Measurements from ENCODE around the gene TFEB. TPM values are rescaled to one million over a fixed set of nuclear protein-coding genes. Genes with fewer than 3 reads are reported as not detected.

TFEB gene
- total RNA-seq, 4 donors from 2014 or later = 24.2 to 46.7 (median 33.1) TPM

DNA sequence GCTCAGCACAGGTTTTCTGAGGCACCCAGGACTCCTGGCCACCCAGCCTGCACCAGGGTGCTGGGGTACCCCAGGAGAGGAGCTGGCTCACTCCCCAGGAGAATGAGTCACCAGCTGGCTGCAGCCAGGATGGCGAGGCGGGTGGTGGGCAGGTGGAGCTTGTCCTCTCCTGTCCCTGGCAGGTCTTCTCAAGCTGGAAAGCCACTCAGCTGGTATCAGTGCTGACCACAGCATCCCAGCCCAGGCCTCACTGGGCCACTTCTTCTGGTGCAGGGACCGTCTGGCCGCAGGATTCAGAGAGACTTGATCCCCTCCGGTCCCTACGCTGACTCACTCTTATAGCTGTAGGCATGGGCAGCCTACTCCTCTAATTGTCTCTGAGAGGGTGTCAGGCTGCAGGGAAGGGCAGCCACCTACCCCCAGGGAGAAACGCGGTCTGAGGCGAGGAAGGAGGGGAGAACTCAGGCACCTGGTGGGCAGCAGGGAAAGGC lies 22.2 kb downstream of the TFEB start:
- Histone ChIP-seq H3K27me3 (no peaks in the 10 kb centered on the region), H3K4me1 (peaks cover 73 to 88% (median 80%) of the 10 kb centered on the region in 4 donors), H3K4me3 (no peak overlapping the region), H3K36me3 (no peaks in the 10 kb centered on the region), H3K9me3 (no peaks in the 10 kb centered on the region), H3K27ac (replicated peaks in 1 of 4) (peak overlapping the region; percentile 46 to 79 (median 77))
- DNase-seq (ENCODE audit: extremely low spot score) = no peak
- intact Hi-C loops (cut with DNase I) = no loop called here
- no peak for TF ChIP-seq CTCF (IDR thresholded peaks at IDR 0.05)
- TF ChIP-seq POLR2A (IDR thresholded peaks at IDR 0.05; ENCODE audit: low read depth) = no peak
- peak in 1 of 2 donors; percentile 12 for TF ChIP-seq POLR2AphosphoS5 (IDR thresholded peaks at IDR 0.05)
- 51% methylated on average over 9 of the region's 9 CpGs for WGBS

DNA sequence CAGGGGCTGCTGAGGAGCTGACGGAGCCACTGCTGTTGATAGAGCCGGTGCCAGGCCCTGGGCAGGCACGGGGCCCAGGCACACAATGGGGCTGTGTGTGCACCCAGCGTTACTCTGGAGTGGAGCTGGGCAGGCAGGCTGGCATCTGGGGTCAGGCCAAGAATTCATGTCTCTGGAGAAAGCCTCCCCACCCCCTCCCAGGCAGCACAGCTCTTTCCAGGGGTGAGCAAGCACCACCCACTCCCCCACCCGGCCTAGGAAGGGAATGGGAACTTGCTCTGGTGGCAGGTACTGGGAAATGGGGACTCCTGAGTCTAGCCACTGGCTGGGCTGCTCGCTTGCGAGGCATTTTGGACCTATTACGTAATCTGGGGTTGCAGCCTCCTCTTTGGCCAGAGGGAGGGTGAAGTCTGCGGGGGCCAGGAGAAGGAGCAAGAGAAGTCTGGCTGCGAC lies 22.7 kb downstream of the TFEB start:
- Histone ChIP-seq H3K4me1 (peaks cover 75 to 91% (median 81%) of the 10 kb centered on the region in 4 donors), H3K9me3 (no peaks in the 10 kb centered on the region), H3K36me3 (no peaks in the 10 kb centered on the region), H3K4me3 (peak overlapping the region in 1 of 4 donors; percentile 6), H3K27me3 (no peaks in the 10 kb centered on the region), H3K27ac (replicated peaks in 1 of 4) (peak overlapping the region; percentile 46 to 79 (median 77))
- TF ChIP-seq CTCF (IDR thresholded peaks at IDR 0.05) (peak in 1 of 3 experiments; percentile 21), POLR2A (IDR thresholded peaks at IDR 0.05; ENCODE audit: low read depth) (no peak), EP300 (IDR thresholded peaks at IDR 0.05) (no peak), POLR2AphosphoS5 (IDR thresholded peaks at IDR 0.05) (peak in 1 of 2 donors; percentile 20)
- 49% methylated on average over 8 of the region's 10 CpGs for WGBS
- intact Hi-C loops (cut with DNase I) = no loop called here
- no peak for DNase-seq (ENCODE audit: extremely low spot score)

DNA sequence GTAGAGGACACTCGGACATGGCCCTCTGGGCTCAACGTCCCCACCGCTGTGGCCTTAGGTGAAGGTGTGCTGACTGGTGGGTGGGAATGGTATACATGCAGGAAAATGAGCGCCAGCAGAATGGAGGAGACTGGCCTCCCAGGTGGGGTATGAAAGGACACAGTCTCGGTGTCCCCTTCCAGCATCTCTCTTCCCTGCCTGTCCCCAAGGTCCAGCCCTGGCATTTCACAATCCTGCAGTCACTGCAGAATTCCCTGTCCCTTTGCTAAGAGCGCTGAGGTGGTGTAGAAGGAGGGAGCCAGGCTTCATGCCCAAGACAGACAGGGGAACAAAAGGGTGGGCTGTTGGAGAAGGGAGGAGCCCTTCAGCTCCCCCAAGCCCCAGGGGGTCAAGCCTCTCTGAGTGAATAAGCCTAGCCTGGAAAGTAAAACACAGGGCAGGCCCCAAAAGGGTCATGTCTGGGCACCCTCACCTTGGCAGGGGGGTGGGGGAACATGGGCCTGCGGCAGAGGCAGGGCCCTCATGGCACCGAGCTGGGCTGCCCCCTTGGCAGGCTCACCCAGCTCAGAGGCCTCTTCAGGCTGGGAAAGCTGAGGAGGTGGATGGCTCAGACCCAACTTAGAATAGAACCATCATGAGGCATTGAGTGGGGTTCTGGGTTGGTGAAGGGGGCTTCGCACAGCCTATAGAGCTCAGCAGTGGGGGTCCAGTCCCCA lies 23.9 kb downstream of the TFEB start:
- Histone ChIP-seq H3K4me3 (no peak overlapping the region), H3K4me1 (peaks cover 75 to 91% (median 81%) of the 10 kb centered on the region in 4 donors), H3K27ac (replicated peaks in 1 of 4) (peak overlapping the region; percentile 46 to 79 (median 77)), H3K9me3 (no peaks in the 10 kb centered on the region), H3K36me3 (no peaks in the 10 kb centered on the region), H3K27me3 (no peaks in the 10 kb centered on the region)
- no peak for DNase-seq (ENCODE audit: extremely low spot score)
- intact Hi-C loops (cut with DNase I) = no loop called here
- TF ChIP-seq EP300 (IDR thresholded peaks at IDR 0.05) = no peak
- TF ChIP-seq POLR2AphosphoS5 (IDR thresholded peaks at IDR 0.05) = no peak
- TF ChIP-seq CTCF (IDR thresholded peaks at IDR 0.05) = no peak
- TF ChIP-seq POLR2A (IDR thresholded peaks at IDR 0.05; ENCODE audit: low read depth) = no peak
- WGBS = 87% methylated on average over 8 of the region's 9 CpGs

DNA sequence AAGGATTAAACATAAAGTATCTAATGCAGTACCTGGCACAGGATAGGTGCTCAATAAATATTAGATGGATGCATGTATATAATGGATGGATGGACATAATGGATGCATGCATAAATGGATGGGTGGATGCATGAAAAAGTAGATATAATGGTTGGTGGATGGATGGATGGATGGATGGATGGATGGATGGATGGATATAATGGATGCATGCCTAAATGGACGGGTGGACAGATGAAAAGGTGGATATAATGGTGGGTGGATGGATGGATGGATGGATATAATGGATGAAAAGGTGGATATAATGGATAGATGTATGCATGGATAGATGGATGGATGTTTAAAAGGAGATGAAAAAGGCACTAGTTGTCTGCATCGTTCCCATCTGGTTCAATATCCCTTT lies 26.0 kb downstream of the TFEB start:
- DNase-seq (ENCODE audit: extremely low spot score) = no peak
- Histone ChIP-seq H3K9me3 (no peaks in the 10 kb centered on the region), H3K4me1 (peaks cover 80 to 91% (median 84%) of the 10 kb centered on the region in 4 donors), H3K36me3 (no peaks in the 10 kb centered on the region), H3K27me3 (no peaks in the 10 kb centered on the region), H3K27ac (replicated peaks in 1 of 4) (no peak overlapping the region), H3K4me3 (no peak overlapping the region)
- intact Hi-C loops (cut with DNase I) = loop anchor here (10.0 kb wide), 1 partner anchor 65 kb away; the partner anchor contains the start of gene FRS3
- 79% methylated on average over 2 of the region's 2 CpGs for WGBS
- no peak for TF ChIP-seq EP300 (IDR thresholded peaks at IDR 0.05)
- no peak for TF ChIP-seq POLR2AphosphoS5 (IDR thresholded peaks at IDR 0.05)
- TF ChIP-seq POLR2A (IDR thresholded peaks at IDR 0.05; ENCODE audit: low read depth) = no peak
- TF ChIP-seq CTCF (IDR thresholded peaks at IDR 0.05) = no peak

All from esophagus muscularis mucosa (tissue), 4 donors.